Measurements from ENCODE around the gene OPHN1. TPM values are rescaled to one million over a fixed set of nuclear protein-coding genes. Genes with fewer than 3 reads are reported as not detected.
"Not testable (repeated sequence)": the region's sequence is repeated elsewhere in the genome, so short reads cannot be mapped to it uniquely, and the experiment has no call there.

The OPHN1 gene
- polyA plus RNA-seq, 1 donor from 2014 or later = 7.6 TPM

DNA sequence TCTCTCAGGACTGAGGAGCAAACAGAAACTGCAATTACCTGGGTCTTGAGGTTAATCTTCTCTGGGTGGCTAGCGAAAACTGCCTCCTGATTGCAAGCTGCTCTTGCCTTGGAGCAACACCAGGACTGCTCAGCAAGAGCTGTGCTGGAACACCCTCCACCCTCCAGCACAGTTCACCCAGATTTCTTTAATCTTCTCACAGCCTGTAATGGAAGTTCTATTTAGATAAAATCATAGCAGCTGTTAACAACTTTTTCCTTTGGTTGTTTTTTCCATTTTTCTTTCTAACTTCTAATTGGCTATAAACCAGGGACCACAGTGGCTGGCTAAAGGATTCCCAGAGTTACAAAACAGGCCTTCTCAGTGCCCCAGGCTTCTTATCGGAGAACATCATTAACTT lies 36.3 kb downstream of the OPHN1 start:
- Histone ChIP-seq H3K9ac (ENCODE audit: low read length) (no peak overlapping the region), H3K9me3 (ENCODE audit: low read length) (no peaks in the 10 kb centered on the region), H4K20me1 (ENCODE audit: insufficient read depth) (no peaks in the 10 kb centered on the region), H3K9me2 (ENCODE audit: insufficient read depth, low read length) (no peaks in the 10 kb centered on the region), H3K79me2 (replicated peaks; ENCODE audit: insufficient read depth, low read length) (no peaks in the 10 kb centered on the region), H3K27ac (ENCODE audit: low read length) (no peak overlapping the region), H2AFZ (ENCODE audit: low read depth, low read length) (no peak overlapping the region), H3K4me3 (ENCODE audit: low read length) (no peak overlapping the region), H3F3A (ENCODE audit: insufficient read depth, low read length, poor library complexity, severe bottlenecking) (no peaks in the 10 kb centered on the region), H3K4me2 (ENCODE audit: low read length) (no peak overlapping the region), H3K36me3 (ENCODE audit: insufficient read depth, low read length) (no peaks in the 10 kb centered on the region), H3K27me3 (ENCODE audit: insufficient read depth, low read depth, low read length) (no peaks in the 10 kb centered on the region)
- TF ChIP-seq SMC3 (conservative IDR thresholded peaks at IDR 0.05; ENCODE audit: poor library complexity) (no peak), RAD21 (conservative IDR thresholded peaks at IDR 0.05) (no peak), POLR2AphosphoS5 (IDR thresholded peaks at IDR 0.05) (no peak), TAF1 (IDR thresholded peaks at IDR 0.05; ENCODE audit: low read depth) (no peak), MXI1 (conservative IDR thresholded peaks at IDR 0.05; ENCODE audit: poor library complexity, severe bottlenecking) (no peak), EZH2 (IDR thresholded peaks at IDR 0.05; ENCODE audit: borderline replicate concordance, insufficient read depth, low read length, poor library complexity, severe bottlenecking) (no peak), EP300 (conservative IDR thresholded peaks at IDR 0.05; ENCODE audit: poor library complexity, severe bottlenecking) (no peak)
- TF ChIP-seq, protein P1, sequence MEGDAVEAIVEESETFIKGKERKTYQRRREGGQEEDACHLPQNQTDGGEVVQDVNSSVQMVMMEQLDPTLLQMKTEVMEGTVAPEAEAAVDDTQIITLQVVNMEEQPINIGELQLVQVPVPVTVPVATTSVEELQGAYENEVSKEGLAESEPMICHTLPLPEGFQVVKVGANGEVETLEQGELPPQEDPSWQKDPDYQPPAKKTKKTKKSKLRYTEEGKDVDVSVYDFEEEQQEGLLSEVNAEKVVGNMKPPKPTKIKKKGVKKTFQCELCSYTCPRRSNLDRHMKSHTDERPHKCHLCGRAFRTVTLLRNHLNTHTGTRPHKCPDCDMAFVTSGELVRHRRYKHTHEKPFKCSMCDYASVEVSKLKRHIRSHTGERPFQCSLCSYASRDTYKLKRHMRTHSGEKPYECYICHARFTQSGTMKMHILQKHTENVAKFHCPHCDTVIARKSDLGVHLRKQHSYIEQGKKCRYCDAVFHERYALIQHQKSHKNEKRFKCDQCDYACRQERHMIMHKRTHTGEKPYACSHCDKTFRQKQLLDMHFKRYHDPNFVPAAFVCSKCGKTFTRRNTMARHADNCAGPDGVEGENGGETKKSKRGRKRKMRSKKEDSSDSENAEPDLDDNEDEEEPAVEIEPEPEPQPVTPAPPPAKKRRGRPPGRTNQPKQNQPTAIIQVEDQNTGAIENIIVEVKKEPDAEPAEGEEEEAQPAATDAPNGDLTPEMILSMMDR (IDR thresholded peaks at IDR 0.05; ENCODE audit: poor library complexity, severe bottlenecking) = no peak
- TF ChIP-seq, protein P2, sequence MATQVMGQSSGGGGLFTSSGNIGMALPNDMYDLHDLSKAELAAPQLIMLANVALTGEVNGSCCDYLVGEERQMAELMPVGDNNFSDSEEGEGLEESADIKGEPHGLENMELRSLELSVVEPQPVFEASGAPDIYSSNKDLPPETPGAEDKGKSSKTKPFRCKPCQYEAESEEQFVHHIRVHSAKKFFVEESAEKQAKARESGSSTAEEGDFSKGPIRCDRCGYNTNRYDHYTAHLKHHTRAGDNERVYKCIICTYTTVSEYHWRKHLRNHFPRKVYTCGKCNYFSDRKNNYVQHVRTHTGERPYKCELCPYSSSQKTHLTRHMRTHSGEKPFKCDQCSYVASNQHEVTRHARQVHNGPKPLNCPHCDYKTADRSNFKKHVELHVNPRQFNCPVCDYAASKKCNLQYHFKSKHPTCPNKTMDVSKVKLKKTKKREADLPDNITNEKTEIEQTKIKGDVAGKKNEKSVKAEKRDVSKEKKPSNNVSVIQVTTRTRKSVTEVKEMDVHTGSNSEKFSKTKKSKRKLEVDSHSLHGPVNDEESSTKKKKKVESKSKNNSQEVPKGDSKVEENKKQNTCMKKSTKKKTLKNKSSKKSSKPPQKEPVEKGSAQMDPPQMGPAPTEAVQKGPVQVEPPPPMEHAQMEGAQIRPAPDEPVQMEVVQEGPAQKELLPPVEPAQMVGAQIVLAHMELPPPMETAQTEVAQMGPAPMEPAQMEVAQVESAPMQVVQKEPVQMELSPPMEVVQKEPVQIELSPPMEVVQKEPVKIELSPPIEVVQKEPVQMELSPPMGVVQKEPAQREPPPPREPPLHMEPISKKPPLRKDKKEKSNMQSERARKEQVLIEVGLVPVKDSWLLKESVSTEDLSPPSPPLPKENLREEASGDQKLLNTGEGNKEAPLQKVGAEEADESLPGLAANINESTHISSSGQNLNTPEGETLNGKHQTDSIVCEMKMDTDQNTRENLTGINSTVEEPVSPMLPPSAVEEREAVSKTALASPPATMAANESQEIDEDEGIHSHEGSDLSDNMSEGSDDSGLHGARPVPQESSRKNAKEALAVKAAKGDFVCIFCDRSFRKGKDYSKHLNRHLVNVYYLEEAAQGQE (IDR thresholded peaks at IDR 0.05; ENCODE audit: borderline replicate concordance) = no peak

DNA sequence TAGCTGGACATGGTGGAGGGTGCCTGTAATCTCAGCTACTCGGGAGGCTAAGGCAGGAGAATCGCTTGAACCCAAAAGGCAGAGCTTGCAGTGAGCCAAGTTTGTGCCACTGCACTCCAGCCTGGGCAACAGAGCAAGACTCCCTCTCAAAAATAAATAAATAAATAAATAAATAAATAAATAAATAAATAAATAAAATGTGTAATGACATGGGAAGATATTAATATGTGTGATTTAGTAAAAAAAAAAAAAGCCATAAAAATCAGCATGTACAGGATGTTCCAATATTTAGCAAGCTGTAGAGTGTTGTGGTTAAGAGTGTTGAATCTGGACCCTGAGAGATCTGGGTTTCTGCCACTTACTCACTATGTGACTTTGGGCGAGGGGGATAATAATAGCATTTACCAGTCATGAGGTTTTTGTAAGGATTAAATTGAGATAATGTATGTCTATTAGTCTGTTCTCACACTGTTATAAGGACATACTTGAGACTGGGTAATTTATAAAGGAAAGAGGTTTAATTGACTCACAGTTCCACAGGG lies 43.8 kb downstream of the OPHN1 start:
- not testable (repeated sequence) for H3K9me2 ChIP-seq (ENCODE audit: insufficient read depth, low read length); H3K36me3 ChIP-seq (ENCODE audit: insufficient read depth, low read length); H4K20me1 ChIP-seq (ENCODE audit: insufficient read depth); H3K4me3 ChIP-seq (ENCODE audit: low read length); H3K27ac ChIP-seq (ENCODE audit: low read length); H3K9ac ChIP-seq (ENCODE audit: low read length); H2AFZ ChIP-seq (ENCODE audit: low read depth, low read length); H3K9me3 ChIP-seq (ENCODE audit: low read length); H3K79me2 ChIP-seq (replicated peaks; ENCODE audit: insufficient read depth, low read length); H3F3A ChIP-seq (ENCODE audit: insufficient read depth, low read length, poor library complexity, severe bottlenecking); H3K4me2 ChIP-seq (ENCODE audit: low read length); H3K27me3 ChIP-seq (ENCODE audit: insufficient read depth, low read depth, low read length)

DNA sequence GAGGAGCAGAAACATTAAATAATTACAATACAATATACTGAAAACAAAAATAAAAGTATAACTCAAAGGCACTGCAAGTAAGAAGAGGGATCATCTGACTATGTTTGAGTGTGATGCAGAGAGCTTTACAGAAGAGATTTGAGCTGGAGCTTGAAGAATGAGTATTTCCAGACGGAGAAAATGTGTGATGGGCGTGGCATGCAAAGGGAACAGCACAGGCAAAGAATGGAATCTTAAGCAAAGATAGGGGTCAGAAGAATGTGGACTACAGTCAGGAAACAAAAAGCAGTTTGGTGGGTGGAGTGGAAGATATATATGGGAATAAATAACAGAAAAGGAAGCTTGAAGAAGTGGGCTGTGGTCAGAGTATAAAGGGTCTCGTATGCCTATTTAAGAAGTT lies 45.5 kb downstream of the OPHN1 start:
- Histone ChIP-seq H3K9ac (ENCODE audit: low read length) (no peak overlapping the region), H3K4me3 (ENCODE audit: low read length) (no peak overlapping the region), H3K36me3 (ENCODE audit: insufficient read depth, low read length) (no peaks in the 10 kb centered on the region), H3K4me2 (ENCODE audit: low read length) (no peak overlapping the region), H3K9me3 (ENCODE audit: low read length) (no peaks in the 10 kb centered on the region), H2AFZ (ENCODE audit: low read depth, low read length) (no peak overlapping the region), H4K20me1 (ENCODE audit: insufficient read depth) (no peaks in the 10 kb centered on the region), H3K79me2 (replicated peaks; ENCODE audit: insufficient read depth, low read length) (no peaks in the 10 kb centered on the region), H3K27me3 (ENCODE audit: insufficient read depth, low read depth, low read length) (no peaks in the 10 kb centered on the region), H3F3A (ENCODE audit: insufficient read depth, low read length, poor library complexity, severe bottlenecking) (no peaks in the 10 kb centered on the region), H3K9me2 (ENCODE audit: insufficient read depth, low read length) (no peaks in the 10 kb centered on the region), H3K27ac (ENCODE audit: low read length) (no peak overlapping the region)
- TF ChIP-seq RAD21 (conservative IDR thresholded peaks at IDR 0.05) (no peak), EP300 (conservative IDR thresholded peaks at IDR 0.05; ENCODE audit: poor library complexity, severe bottlenecking) (no peak), SMC3 (conservative IDR thresholded peaks at IDR 0.05; ENCODE audit: poor library complexity) (no peak), TAF1 (IDR thresholded peaks at IDR 0.05; ENCODE audit: low read depth) (no peak), EZH2 (IDR thresholded peaks at IDR 0.05; ENCODE audit: borderline replicate concordance, insufficient read depth, low read length, poor library complexity, severe bottlenecking) (no peak), MXI1 (conservative IDR thresholded peaks at IDR 0.05; ENCODE audit: poor library complexity, severe bottlenecking) (no peak), POLR2AphosphoS5 (IDR thresholded peaks at IDR 0.05) (no peak)
- TF ChIP-seq, protein P2 (IDR thresholded peaks at IDR 0.05; ENCODE audit: borderline replicate concordance) = no peak
- TF ChIP-seq, protein P1 (IDR thresholded peaks at IDR 0.05; ENCODE audit: poor library complexity, severe bottlenecking) = no peak
